ENCODE measurements around the gene PMM2. TPM values are rescaled to one million over a fixed set of nuclear protein-coding genes. Genes with fewer than 3 reads are reported as not detected.

PMM2 gene
- total RNA-seq: 10 to 100 TPM; 24.1 to 34.0 TPM

DNA sequence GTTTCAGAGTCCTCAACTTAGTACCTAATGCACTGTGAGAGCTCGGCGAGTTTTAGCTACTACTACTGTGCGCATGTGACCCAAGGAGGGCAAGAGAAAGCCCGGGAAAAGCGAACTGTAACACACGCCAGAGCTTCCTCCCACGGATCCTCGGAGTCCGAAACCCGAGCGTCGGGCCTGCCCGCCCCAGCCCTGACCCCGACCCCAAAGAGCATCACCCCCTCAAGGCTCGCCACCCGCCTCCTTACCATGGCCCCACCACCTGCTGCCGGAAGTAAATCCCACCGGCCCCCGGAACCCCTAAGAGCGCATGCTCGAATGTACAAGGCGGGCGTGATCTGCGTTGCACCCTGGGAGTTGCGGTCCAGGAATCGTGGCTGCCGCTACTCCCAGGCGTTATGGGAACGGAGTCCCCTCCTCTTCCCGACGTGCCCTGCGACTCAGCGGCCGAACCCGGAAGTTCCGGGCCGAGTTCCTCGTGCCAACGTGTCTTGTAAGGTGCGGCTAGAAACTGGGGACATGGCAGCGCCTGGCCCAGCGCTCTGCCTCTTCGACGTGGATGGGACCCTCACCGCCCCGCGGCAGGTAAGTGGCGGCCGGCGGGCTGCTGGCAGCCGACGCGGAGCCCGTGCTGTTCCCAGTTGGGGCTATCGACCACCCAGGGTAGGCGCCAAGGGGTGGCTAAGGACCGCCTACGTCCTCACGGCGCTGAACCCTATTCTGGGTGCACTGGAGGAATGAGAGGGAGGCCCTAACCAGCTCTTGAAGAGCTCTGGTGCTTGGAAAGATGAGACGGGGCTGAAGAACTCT is at the start of gene PMM2, which contains the start of gene TMEM186:
PMM2 (plus strand) TSS at position 476 of the 810 bp plus-strand sequence; CDS start at position 520, 44 bp downstream.
TMEM186 (minus strand) TSS at position 276 of the 810 bp plus-strand sequence; CDS start at position 251, 25 bp downstream.

DNA sequence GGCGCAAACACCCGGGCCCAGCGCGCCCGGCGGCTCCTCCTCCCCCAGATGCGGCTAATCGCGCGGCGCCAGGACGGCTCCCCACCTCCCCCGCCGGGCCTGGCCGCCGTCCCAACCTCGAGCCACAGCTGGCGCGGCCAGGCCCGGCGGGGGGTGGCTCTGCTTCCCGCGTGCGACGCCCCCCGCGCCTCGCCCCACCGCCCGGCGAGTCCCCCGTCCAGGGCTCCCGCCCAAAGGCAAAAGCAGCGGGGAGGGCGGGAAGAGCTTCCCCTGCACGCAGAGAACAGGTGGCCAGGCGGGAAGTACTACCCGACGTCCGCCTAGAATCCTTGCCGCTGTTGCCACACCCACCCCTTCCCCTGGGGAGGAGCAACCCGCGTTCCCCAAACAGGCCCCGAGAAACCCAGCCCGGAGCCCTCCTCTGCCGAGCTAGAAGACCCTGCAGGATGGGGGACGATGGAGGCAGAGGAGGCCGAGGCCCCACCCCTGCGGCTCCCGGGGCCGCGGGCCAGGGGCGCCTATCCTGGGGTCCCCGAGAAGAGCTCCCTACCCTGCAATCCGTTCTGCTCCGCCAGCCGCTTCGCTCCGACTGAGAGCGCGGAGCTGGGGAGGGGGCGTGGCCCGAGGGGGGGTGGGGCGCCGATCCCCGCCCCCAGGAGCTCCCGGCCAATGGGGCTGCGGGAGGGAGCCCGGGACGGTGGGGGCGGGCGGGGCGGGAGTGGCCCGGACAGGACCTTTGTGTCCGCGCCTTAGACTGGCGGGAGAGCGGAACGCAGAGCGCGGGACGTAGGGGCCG is 71.0 kb downstream of the PMM2 start, which contains the start of gene CARHSP1:
CARHSP1 (minus strand) TSS at position 591 of the 796 bp plus-strand sequence. CDS start 9,678 bp downstream, outside the sequence.

DNA sequence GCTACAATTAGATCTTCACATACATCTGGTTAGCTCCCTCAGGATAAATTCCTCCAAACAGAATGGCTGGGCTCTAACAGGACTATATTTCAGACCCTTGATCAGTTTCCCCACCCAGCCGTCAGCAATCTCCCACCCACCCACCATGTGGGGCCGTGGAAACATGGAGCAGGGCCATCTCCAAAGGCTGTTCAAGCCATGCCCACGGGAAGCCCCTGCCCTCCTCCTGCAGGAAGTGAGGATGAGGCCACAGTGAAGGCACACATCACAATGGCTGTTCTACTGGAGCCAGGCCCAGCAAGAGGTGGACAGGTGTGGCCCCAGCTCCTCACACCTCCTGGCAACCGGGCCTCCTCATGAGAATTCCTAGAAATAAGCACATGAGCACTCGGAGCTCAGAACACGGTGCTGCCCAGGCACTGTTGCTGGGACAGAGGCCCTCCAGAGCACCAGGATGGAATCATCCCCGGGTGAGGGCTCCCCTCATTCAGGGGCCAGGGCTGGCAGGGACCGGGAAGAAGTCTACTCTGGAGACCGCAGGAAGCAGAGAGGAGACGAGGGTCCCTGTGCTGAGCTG is 84.5 kb downstream of the PMM2 start, which contains the start of gene LITAFD:
LITAFD (plus strand) TSS at position 311 of the 577 bp plus-strand sequence. CDS start 2,005 bp downstream, outside the sequence.

Other genes with a start within 250 kb of the PMM2 start
- not detected for gene TMEM114, start 207.3 kb upstream of the PMM2 start, total RNA-seq
- 10 to 100 TPM; 17.0 to 21.0 TPM for gene METTL22, start 176.1 kb upstream of the PMM2 start, total RNA-seq
- gene ABAT, start 123.2 kb upstream of the PMM2 start, total RNA-seq: 1 to 10 TPM; 3.3 to 6.5 TPM
- gene TMEM186, start 200 bp upstream of the PMM2 start, total RNA-seq: 1 to 10 TPM; 5.2 to 6.3 TPM
- 100 to 1,000 TPM in 1 of 2 donors, 10 to 100 TPM in 1; 42.3 to 211 TPM for gene CARHSP1, start 71.2 kb downstream of the PMM2 start, total RNA-seq
- not detected for gene LITAFD, start 84.5 kb downstream of the PMM2 start, total RNA-seq
- gene USP7, start 166.1 kb downstream of the PMM2 start, total RNA-seq: 10 to 100 TPM; 34.4 to 52.9 TPM